GM12878 (cell line): Measurements from ENCODE around the gene MYOM1. TPM values are rescaled to one million over a fixed set of nuclear protein-coding genes. Genes with fewer than 3 reads are reported as not detected.

ENCODE experiments used
- ATAC-seq: fragments of 200-7000 bp; cut with Tn5 transposase; 3 replicates; pipeline ENCODE4 v1.9.1; 2020; ENCODE audit warnings: mild to moderate bottlenecking, moderate library complexity
- BruUV-seq: library from RNA; stranded (reverse); fragments of 400-500 nt; replicated peaks from 2 replicates; lab custom pipeline; 2021; lab: Mats Ljungman, UMichigan
- CTCF ChIA-PET: fragments of 300-600 bp; sonication (Branson Sonifier 250); formaldehyde crosslinking; extraction: SDS; loops from one replicate; lab custom pipeline; 2021; ENCODE audit warnings: inconsistent platforms; lab: Yijun Ruan, JAX
- POLR2A ChIA-PET: fragments of 350-600 bp; formaldehyde crosslinking; extraction: SDS; loops from one replicate; lab custom pipeline; 2021; ENCODE audit warnings: inconsistent platforms; lab: Charles Lee
- RAD21 ChIA-PET: fragments of 300-600 bp; sonication (Branson Sonifier 250); formaldehyde crosslinking; loops from one replicate; lab custom pipeline; 2023; ENCODE audit warnings: antibody characterized with exemption; ENCODE audit not compliant: unreplicated experiment; lab: Charles Lee
- SMC1A ChIA-PET: fragments of 300-600 bp; sonication (Branson Sonifier 250); formaldehyde crosslinking; loops from one replicate; lab custom pipeline; 2023; ENCODE audit not compliant: unreplicated experiment, uncharacterized antibody; lab: Charles Lee
- DNase-seq: peaks from one replicate; pipeline ENCODE4 v3.0.0-alpha.2; 2011; ENCODE audit warnings: low read depth, low spot score
- FAIRE-seq: peaks from 3 replicates; lab custom pipeline; 2011; peaks lifted over from hg19 to GRCh38; lab: Jason Lieb, UNC
- H2AFZ ChIP-seq: 2 replicates; pipeline ENCODE4 v1.6.0; 2011; ENCODE audit warnings: low read depth, low read length, control low read depth; ENCODE audit not compliant: control insufficient read depth
- H3K27ac ChIP-seq: 2 replicates; pipeline ENCODE4 v1.5.1; 2011; ENCODE audit warnings: control low read depth; ENCODE audit not compliant: control insufficient read depth, insufficient read depth
- H3K27me3 ChIP-seq, 2 experiments: replicated peaks in 1 of 2; 2 replicates each; pipeline versions ENCODE4 v1.6.0 to v1.6.1; 2011; ENCODE audit warnings: low read length in 1 of 2; ENCODE audit not compliant: control insufficient read depth in 2 of 2, insufficient read depth in 2 of 2
- H3K36me3 ChIP-seq, 2 experiments: 2 replicates each; pipeline ENCODE4 v1.5.1; 2011; ENCODE audit warnings: low read length in 1 of 2; ENCODE audit not compliant: control insufficient read depth in 2 of 2, insufficient read depth in 2 of 2
- H3K4me1 ChIP-seq: 2 replicates; pipeline ENCODE4 v1.6.1; 2011; ENCODE audit warnings: mild to moderate bottlenecking, low read length, moderate library complexity, mixed read lengths; ENCODE audit not compliant: control insufficient read depth, insufficient read depth
- H3K4me2 ChIP-seq: 2 replicates; pipeline ENCODE4 v1.6.0; 2011; ENCODE audit warnings: control low read depth; ENCODE audit not compliant: control insufficient read depth, insufficient read depth
- H3K4me3 ChIP-seq: fragments of 200-600 bp; sonication (generic); 2 replicates; pipeline ENCODE4 v1.5.1; 2016
- H3K79me2 ChIP-seq: 2 replicates; pipeline ENCODE4 v1.6.0; 2011; ENCODE audit warnings: low read length; ENCODE audit not compliant: control insufficient read depth, insufficient read depth
- H3K9ac ChIP-seq: 2 replicates; pipeline ENCODE4 v1.8.0; 2011; ENCODE audit warnings: low read length, control low read depth, mixed read lengths; ENCODE audit not compliant: control insufficient read depth, insufficient read depth
- H3K9me3 ChIP-seq: replicated peaks from 3 replicates; pipeline ENCODE4 v1.5.1; 2011; ENCODE audit warnings: mild to moderate bottlenecking, low read length; ENCODE audit not compliant: control insufficient read depth, insufficient read depth
- H4K20me1 ChIP-seq: 2 replicates; pipeline ENCODE4 v1.6.0; 2011; ENCODE audit not compliant: control insufficient read depth, insufficient read depth
- ESRRA ChIP-seq: IDR thresholded peaks from 2 replicates; pipeline ENCODE4 v1.6.1; 2012; ENCODE audit warnings: mild to moderate bottlenecking, low read length, improper control_type of control experiment
- NR2C1 ChIP-seq: fragments of 450-650 bp; IDR thresholded peaks from 2 replicates; pipeline ENCODE4 v1.6.1; 2017; ENCODE audit warnings: antibody characterized with exemption, mild to moderate bottlenecking, moderate library complexity
- ZBTB40 ChIP-seq: fragments of 450-650 bp; IDR thresholded peaks from 2 replicates; pipeline ENCODE4 v1.6.1; 2016; ENCODE audit warnings: mild to moderate bottlenecking, moderate library complexity, borderline replicate concordance
- WGBS: methylation state at CpG from one replicate; pipeline ENCODE4 v1.1.6; 2016; ENCODE audit warnings: low lambda C conversion rate; ENCODE audit not compliant: insufficient replicate concordance, insufficient coverage; ENCODE audit errors: missing lambda C conversion rate; 5-methylcytosine and 5-hydroxymethylcytosine counted together
- in situ Hi-C: fragments of 300-500 bp; cut with MboI; formaldehyde crosslinking; loops from 9 replicates; pipeline ENCODE4 v1.14.3; 2018; ENCODE audit warnings: mixed read lengths
- intact Hi-C: fragments of 100-400 bp; cut with micrococcal nuclease; formaldehyde crosslinking; loops from one replicate; pipeline ENCODE4 v1.14.2; 2022; ENCODE audit not compliant: unreplicated experiment
- polyA plus RNA-seq, 11 experiments: library from polyadenylated mRNA; depleted of rRNA in 4 of 11; unstranded in 6 of 11; stranded (reverse) in 5 of 11; fragments of >200 nt; fragmentation: Nextera tagmentation in 4 of 11; fragmentation: Illumina TruSeq in 1 of 11; extraction: Ambion mirVana in 4 of 11; extraction: Trizol in 1 of 11; gene quantifications; 1 replicate in 1 of 11; 2 replicates in 10 of 11; pipeline versions ENCODE4 v1.2.1 to v1.2.3, GENCODE V29; 2011 to 2016; ENCODE audit warnings: inconsistent platforms in 2 of 11, missing spikeins in 2 of 11, low read depth in 1 of 11
- total RNA-seq, 4 experiments: library from RNA; depleted of rRNA in 3 of 4; stranded (reverse); fragments of >200 nt in 3 of 4; fragmentation: Illumina TruSeq in 1 of 4; extraction: Trizol in 1 of 4; gene quantifications; 2 replicates each; pipeline versions ENCODE4 v1.2.1 to v1.2.3, GENCODE V29; 2013 to 2021

MYOM1 gene
- total and polyA plus RNA-seq, 10 of the 15 experiments (the other 5 are each of a cell fraction or from before 2014, with no cell fraction given), result 0.06 to 1.0 (median 0.57) TPM

DNA sequence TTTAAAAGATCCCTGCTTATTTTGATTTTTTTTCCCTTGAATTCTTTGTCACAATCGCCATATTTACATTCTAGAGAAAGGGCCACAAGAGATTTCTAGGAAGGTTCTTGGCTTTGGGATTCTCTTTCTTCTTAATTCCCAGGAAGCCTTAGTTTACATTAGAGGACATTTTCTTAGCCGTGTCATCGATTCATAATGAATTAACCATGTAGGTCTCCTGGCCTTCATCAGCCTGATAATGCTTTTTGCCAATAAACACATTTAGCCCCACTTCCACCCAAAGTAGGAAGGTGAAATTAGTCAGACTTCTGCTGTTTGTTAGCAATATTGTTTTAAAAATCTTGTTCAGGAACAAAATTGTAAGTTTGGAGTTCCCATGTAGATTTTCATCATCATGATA is 135.6 kb downstream of the MYOM1 start:
- SMC1A ChIA-PET, result interaction anchor here (1.3 kb wide), 1 partner anchor 90 kb away, joined by 3 read pairs; no protein-coding TSS in a partner anchor
- in situ Hi-C loops, result no loop called here

More for the DNA sequence above, 135.6 kb downstream of the MYOM1 start:
- no TSS peak for BruUV-seq
- H3K36me3 ChIP-seq, result no peaks in the 10 kb centered on the region
- H3K27ac ChIP-seq, result no peak overlapping the region
- no peak overlapping the region for H3K4me2 ChIP-seq
- H3K9me3 ChIP-seq, result no peaks in the 10 kb centered on the region
- H3K27me3 ChIP-seq, result no peaks in the 10 kb centered on the region
- ChIA-PET RAD21 (no interaction called here), CTCF (interaction anchor here (0.6 to 1.7 kb wide), 3 partner anchors 42 to 99 kb away, joined by 3 read pairs; no protein-coding TSS in a partner anchor), POLR2A (no interaction called here)
- ATAC-seq (no peak), DNase-seq (no peak), FAIRE-seq (no peak)
- TF ChIP-seq ZBTB40, result no peak
- no peak for TF ChIP-seq ESRRA
- TF ChIP-seq NR2C1, result no peak
- H2AFZ ChIP-seq, result no peak overlapping the region
- no peaks in the 10 kb centered on the region for H3K4me1 ChIP-seq
- no peak overlapping the region for H3K9ac ChIP-seq
- no peaks in the 10 kb centered on the region for H3K79me2 ChIP-seq
- intact Hi-C loops, result no loop called here
- no peak overlapping the region for H3K4me3 ChIP-seq
- no peaks in the 10 kb centered on the region for H4K20me1 ChIP-seq
- 86% methylated on average over 3 of the region's 3 CpGs for WGBS
